ENCODE data around the gene OR5H2.

DNA sequence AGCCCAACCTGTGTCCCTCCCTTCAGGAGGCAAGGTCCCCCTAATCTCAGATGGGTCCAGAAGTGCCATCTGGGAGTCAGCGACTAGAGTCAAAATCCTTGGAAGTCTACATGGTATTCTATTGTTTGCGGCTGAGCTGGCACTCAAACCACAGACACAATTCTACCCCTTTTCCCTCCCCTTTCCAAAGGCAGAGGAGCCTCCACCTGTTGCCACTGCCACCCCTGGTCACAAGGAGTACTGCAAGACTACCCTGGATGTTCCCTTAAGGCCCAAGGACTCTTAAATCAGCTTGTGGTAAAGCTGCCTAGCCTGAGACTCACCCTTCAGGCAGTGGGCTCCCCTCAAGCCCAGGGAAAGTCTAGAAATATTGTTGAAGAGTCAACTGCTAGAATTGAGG, 22.6 kb upstream of the OR5H2 start:
- TF ChIP-seq EZH2 (IDR thresholded peaks at IDR 0.05; ENCODE audit: borderline replicate concordance) = no peak
- TF ChIP-seq, protein P1, sequence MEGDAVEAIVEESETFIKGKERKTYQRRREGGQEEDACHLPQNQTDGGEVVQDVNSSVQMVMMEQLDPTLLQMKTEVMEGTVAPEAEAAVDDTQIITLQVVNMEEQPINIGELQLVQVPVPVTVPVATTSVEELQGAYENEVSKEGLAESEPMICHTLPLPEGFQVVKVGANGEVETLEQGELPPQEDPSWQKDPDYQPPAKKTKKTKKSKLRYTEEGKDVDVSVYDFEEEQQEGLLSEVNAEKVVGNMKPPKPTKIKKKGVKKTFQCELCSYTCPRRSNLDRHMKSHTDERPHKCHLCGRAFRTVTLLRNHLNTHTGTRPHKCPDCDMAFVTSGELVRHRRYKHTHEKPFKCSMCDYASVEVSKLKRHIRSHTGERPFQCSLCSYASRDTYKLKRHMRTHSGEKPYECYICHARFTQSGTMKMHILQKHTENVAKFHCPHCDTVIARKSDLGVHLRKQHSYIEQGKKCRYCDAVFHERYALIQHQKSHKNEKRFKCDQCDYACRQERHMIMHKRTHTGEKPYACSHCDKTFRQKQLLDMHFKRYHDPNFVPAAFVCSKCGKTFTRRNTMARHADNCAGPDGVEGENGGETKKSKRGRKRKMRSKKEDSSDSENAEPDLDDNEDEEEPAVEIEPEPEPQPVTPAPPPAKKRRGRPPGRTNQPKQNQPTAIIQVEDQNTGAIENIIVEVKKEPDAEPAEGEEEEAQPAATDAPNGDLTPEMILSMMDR (IDR thresholded peaks at IDR 0.05; ENCODE audit: poor library complexity) = no peak
